Cardiac septum (tissue), 1 donor: Measurements from ENCODE around the gene UBE2Q2. TPM values are rescaled to one million over a fixed set of nuclear protein-coding genes. Genes with fewer than 3 reads are reported as not detected.
"Not testable (repeated sequence)": the region's sequence is repeated elsewhere in the genome, so short reads cannot be mapped to it uniquely, and the experiment has no call there.

ENCODE experiments used
- DNase-seq: peaks from one replicate; pipeline ENCODE4 v3.0.0-alpha.2; 2020; ENCODE audit warnings: low spot score
- intact Hi-C: fragments of 100-400 bp; cut with DNase I; formaldehyde crosslinking; loops from one replicate; pipeline ENCODE4 v1.14.0; 2022
- total RNA-seq: library from RNA; stranded (reverse); fragmentation: NEBNext Ultra II Directional; extraction: Animal tissue kit (Norgen Biotek cat#: 25700); gene quantifications from one replicate; pipeline ENCODE4 v1.2.1, GENCODE V29; 2021
- donor health status: DM: no; HTN: no; CAD: no.

UBE2Q2 gene
- total RNA-seq, 1 donor from 2014 or later: 38.3 TPM

DNA sequence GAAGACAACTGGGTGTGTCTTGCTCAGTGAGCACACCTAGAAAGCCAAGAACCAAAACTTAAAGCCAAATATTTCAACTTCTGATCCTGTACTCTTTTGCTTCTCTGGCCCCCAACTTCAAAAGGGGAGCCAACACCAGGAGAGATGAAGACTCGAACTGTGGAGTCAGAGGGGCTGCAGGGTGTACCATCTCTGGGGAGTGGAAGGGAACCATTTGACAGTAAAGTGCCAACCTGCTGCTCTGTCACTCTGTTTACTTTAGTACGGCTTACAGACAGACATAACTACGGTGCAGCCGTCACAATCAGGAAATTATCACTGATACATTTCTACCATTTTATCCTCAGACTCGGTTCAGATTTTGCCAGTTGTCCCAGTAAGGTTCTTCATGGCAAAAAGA is 62.0 kb downstream of the UBE2Q2 start:
- intact Hi-C loops: no loop called here
- no peak for DNase-seq

- intact Hi-C loops, DNase-seq: not testable (repeated sequence)
Measured at GRCh38 chr15:75910355-75910754, 67.1 kb downstream of the UBE2Q2 start.

GRCh38 chr15:75916978-75917377 is 73.7 kb downstream of the UBE2Q2 start:
- DNase-seq: no peak
- intact Hi-C loops: no loop called here

- intact Hi-C loops: no loop called here
- no peak for DNase-seq
Measured at GRCh38 chr15:75918135-75918534, 74.9 kb downstream of the UBE2Q2 start.

- intact Hi-C loops: loop anchor here (5.0 kb wide), 1 partner anchor 108 kb away; no protein-coding TSS in a partner anchor
- DNase-seq: no peak
Measured at GRCh38 chr15:75920079-75920478, 76.8 kb downstream of the UBE2Q2 start.

GRCh38 chr15:75921732-75922703 is 78.8 kb downstream of the UBE2Q2 start:
- no peak for DNase-seq
- intact Hi-C loops: loop anchor here (5.0 kb wide), 1 partner anchor 110 kb away; no protein-coding TSS in a partner anchor

DNA sequence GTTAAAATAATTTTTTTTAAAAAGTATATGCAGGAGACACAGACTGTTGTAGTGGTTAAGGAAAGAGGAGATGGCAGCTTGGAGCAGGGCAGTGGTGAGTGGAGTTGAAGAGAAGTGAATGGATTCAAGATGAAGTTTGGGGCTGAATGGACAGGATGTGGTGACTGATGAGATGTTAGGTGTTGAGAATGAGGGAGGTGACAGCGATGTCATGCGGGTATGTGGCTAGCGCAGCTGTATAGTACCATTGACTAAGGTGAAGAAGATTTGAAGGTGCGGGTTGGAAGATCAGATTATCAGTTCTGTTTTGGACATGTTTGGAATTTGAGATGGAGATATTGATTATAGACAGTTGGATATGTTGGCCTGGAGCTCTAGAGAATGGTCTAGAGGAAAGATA is 80.5 kb downstream of the UBE2Q2 start:
- intact Hi-C loops: loop anchor here (5.0 kb wide), 1 partner anchor 111 kb away; no protein-coding TSS in a partner anchor
- no peak for DNase-seq

GRCh38 chr15:75924576-75924975 is 81.3 kb downstream of the UBE2Q2 start:
- intact Hi-C loops: loop anchor here (5.0 kb wide), 1 partner anchor 112 kb away; no protein-coding TSS in a partner anchor
- DNase-seq: no peak

DNA sequence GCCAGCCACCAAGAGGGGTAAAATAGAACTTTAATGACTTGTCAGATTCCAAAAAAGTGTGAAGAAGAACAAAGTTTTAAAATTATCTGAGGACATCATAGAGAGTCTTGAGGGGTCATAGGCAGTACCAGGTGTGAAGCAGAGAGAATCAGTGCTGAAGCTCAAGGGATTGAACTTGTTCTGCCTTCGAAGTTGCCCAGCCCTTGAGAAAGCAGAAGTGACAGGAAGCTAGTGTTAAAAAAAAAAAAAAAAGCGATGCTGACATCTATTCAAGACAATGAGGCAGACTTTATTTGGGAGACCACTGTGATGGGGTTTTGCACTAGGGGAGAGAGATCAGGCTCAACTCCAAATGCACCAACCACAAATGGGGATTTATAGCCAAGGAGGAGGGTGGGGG is 82.2 kb downstream of the UBE2Q2 start:
- DNase-seq: no peak
- intact Hi-C loops: no loop called here

DNA sequence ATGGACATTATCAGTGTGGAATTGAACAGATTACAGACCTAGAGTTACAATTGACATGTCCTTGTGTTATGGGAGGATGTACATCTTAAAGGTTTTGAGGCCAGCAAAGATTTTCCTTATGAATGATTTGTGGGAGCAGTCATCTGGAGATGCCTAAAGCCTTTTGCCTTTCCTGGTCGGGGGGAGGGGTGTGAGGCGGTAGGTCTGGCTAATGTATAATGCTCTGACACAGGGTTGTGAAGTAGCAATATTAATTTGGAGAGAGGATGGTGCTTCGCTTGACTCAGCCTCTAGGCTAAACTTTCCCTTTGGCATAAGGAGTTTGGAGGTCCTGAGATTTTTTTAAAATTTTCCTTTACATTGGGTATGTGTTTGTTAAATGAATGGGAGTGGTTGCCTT is 83.7 kb downstream of the UBE2Q2 start:
- intact Hi-C loops: no loop called here
- no peak for DNase-seq

- intact Hi-C loops: no loop called here
- DNase-seq: no peak
Measured at GRCh38 chr15:75927601-75928000, 84.4 kb downstream of the UBE2Q2 start.

DNA sequence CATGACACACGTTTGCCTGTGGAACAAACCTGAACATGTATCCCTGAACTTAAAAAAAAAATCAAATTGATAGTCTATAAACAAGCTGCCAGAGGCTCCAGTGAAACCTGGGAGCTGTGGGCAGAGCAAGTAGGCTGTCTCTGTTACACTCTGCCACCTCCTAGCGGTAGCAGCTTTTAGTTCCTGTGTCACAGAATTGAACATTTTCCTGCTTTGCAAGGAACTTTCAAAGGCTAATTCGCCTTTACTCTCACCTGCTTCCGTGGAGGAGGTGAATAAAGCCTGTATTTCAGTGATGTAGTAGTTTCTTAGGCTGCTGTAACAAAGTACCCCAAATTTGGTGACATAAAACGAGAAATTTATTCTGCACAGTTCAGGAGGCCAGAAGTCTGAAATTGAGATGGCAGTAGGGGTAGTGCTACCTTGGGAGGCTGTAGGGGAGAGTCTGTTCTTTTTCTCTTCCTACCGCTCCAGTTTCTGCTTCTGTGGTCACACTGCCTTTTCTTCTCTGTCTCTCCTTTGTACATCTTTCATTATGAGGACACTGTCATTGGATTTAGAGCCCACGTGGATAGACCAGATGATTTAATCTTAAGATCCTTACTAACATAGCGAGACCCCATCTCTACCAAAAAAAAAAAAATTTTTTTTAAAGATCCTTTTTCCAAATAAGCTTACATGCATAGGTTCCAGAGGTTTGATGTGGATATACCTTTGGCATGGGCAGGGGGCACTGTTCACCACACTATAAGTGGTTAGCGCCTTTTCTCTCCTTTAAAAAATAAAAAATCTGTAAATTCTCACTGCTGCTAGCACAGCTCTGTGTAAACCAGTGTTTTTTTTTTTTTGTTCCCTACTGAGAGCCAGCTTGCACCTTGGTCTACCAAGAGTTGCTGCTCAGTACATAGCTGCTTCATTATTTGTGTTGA is 85.7 kb downstream of the UBE2Q2 start:
- DNase-seq: no peak
- intact Hi-C loops: no loop called here

- no peak for DNase-seq
- intact Hi-C loops: no loop called here
Measured at GRCh38 chr15:75929799-75930565, 86.7 kb downstream of the UBE2Q2 start.

GRCh38 chr15:75930866-75931265 is 87.6 kb downstream of the UBE2Q2 start:
- intact Hi-C loops: no loop called here
- DNase-seq: no peak

GRCh38 chr15:75942464-75942863 is 99.2 kb downstream of the UBE2Q2 start:
- intact Hi-C loops: no loop called here
- DNase-seq: no peak

DNA sequence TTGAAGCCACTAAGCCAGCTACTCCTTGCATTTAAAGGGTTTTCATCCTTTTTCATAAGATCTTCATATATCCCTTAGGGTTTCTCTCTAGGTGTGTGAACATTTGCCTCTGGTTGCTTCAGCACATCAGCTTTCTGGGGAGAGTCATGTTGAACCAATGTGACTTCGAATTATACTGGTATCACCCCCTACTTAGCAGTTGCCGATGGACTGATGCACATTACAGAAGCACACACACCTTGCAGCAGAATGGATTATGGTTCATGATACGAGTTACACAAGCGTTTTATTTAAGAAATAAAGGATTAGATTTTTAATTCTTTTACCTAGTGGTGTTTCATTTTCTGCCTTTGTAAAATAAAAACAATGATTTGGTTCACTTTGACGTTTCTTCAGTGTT is 100.0 kb downstream of the UBE2Q2 start:
- intact Hi-C loops: no loop called here
- DNase-seq: no peak

GRCh38 chr15:75943713-75944215 is 100.5 kb downstream of the UBE2Q2 start:
- intact Hi-C loops: no loop called here
- no peak for DNase-seq

DNA sequence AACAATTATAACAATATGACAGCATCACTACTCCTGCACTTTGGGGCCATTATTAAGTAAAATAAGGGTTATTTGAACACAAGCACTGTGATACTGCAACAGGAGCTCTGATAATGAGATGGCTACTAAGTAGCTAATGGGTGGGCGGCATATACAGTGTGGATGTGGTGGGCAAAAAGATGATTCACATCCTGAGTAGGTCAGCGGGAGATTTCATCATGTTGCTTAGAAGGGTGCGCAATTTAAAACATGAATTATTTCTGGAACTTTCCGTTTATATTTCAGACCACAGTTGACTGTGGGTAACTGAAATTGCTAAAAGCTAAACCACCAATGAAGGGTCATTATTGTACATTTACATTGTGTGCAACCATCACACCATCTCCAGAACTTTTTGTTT is 102.7 kb downstream of the UBE2Q2 start:
- intact Hi-C loops: no loop called here
- no peak for DNase-seq

GRCh38 chr15:75947092-75947491 is 103.8 kb downstream of the UBE2Q2 start:
- DNase-seq: no peak
- intact Hi-C loops: no loop called here
